GM19023 (cell line): ENCODE results near the gene ERVH48-1.
"Not testable (repeated sequence)": the region's sequence is repeated elsewhere in the genome, so short reads cannot be mapped to it uniquely, and the experiment has no call there.

ENCODE experiments used
- ATAC-seq: cut with Tn5 transposase; IDR thresholded peaks from one replicate; pipeline ENCODE4 v1.9.1; 2021; ENCODE audit warnings: mild to moderate bottlenecking, moderate library complexity; ENCODE audit not compliant: unreplicated experiment

ERVH48-1 gene

GRCh38 chr21:42925114-42925926 is at the start of gene ERVH48-1:
Gene ERVH48-1 (minus strand): TSS chr21:42925630. CDS start chr21:42919006, 6,624 bp downstream.
- ATAC-seq, result no peak

GRCh38 chr21:42973991-42974831 is 48.8 kb upstream of the ERVH48-1 start, which contains the start of gene PKNOX1:
Gene PKNOX1 (plus strand): TSS chr21:42974562. CDS start chr21:43004382, 29,820 bp downstream.
- ATAC-seq, result peak; percentile 86

- ATAC-seq, result no peak
Measured at GRCh38 chr21:42973309-42973990, 48.0 kb upstream of the ERVH48-1 start.

GRCh38 chr21:42971897-42972275 is 46.5 kb upstream of the ERVH48-1 start:
- no peak for ATAC-seq

GRCh38 chr21:42970946-42971653 is 45.7 kb upstream of the ERVH48-1 start:
- no peak for ATAC-seq

- no peak for ATAC-seq
Measured at GRCh38 chr21:42969193-42969600, 43.8 kb upstream of the ERVH48-1 start.

GRCh38 chr21:42967616-42968015 is 42.2 kb upstream of the ERVH48-1 start:
- ATAC-seq, result not testable (repeated sequence)

GRCh38 chr21:42965211-42965560 is 39.8 kb upstream of the ERVH48-1 start:
- ATAC-seq, result no peak

- no peak for ATAC-seq
Measured at GRCh38 chr21:42964546-42965210, 39.2 kb upstream of the ERVH48-1 start.

- ATAC-seq, result no peak
Measured at GRCh38 chr21:42964086-42964485, 38.7 kb upstream of the ERVH48-1 start.

GRCh38 chr21:42962380-42963007 is 37.1 kb upstream of the ERVH48-1 start:
- ATAC-seq, result no peak

GRCh38 chr21:42959728-42960127 is 34.3 kb upstream of the ERVH48-1 start:
- no peak for ATAC-seq

- ATAC-seq, result not testable (repeated sequence)
Measured at GRCh38 chr21:42958122-42958521, 32.7 kb upstream of the ERVH48-1 start.

GRCh38 chr21:42956824-42957630 is 31.6 kb upstream of the ERVH48-1 start:
- ATAC-seq, result no peak

- not testable (repeated sequence) for ATAC-seq
Measured at GRCh38 chr21:42951193-42951592, 25.8 kb upstream of the ERVH48-1 start.

GRCh38 chr21:42949094-42949755 is 23.8 kb upstream of the ERVH48-1 start:
- ATAC-seq, result not testable (repeated sequence)

GRCh38 chr21:42942244-42942643 is 16.8 kb upstream of the ERVH48-1 start:
- ATAC-seq, result no peak

GRCh38 chr21:42941696-42942085 is 16.3 kb upstream of the ERVH48-1 start:
- no peak for ATAC-seq
